ENCODE data around the gene DOCK3.

The DOCK3 gene

GRCh38 chr3:51382076-51382745 lies 707.5 kb downstream of the DOCK3 start:
- no peak overlapping the region for H3K4me3 ChIP-seq (ENCODE audit: low read depth, low read length)
- no peak for TF ChIP-seq CTCF (IDR thresholded peaks at IDR 0.05; ENCODE audit: low read depth, low read length)

- no peak overlapping the region for H3K4me3 ChIP-seq (ENCODE audit: low read depth, low read length)
- no peak for TF ChIP-seq CTCF (IDR thresholded peaks at IDR 0.05; ENCODE audit: low read depth, low read length)
These were observed 708.3 kb downstream of the DOCK3 start for GRCh38 chr3:51382947-51383578.

GRCh38 chr3:51384055-51384725 lies 709.5 kb downstream of the DOCK3 start:
- H3K4me3 ChIP-seq (ENCODE audit: low read depth, low read length) = peak overlapping the region; percentile 78
- TF ChIP-seq CTCF (IDR thresholded peaks at IDR 0.05; ENCODE audit: low read depth, low read length) = no peak

GRCh38 chr3:51384726-51385473 lies 710.2 kb downstream of the DOCK3 start, which contains the start of gene MANF:
TSS of gene MANF (plus strand) at chr3:51385291. CDS start at chr3:51385343, 52 bp downstream.
- H3K4me3 ChIP-seq (ENCODE audit: low read depth, low read length) = peak within 1 kb of the TSS; percentile 78
- no peak for TF ChIP-seq CTCF (IDR thresholded peaks at IDR 0.05; ENCODE audit: low read depth, low read length)

GRCh38 chr3:51385621-51386091 lies 710.9 kb downstream of the DOCK3 start:
- TF ChIP-seq CTCF (IDR thresholded peaks at IDR 0.05; ENCODE audit: low read depth, low read length) = no peak
- peak overlapping the region; percentile 78 for H3K4me3 ChIP-seq (ENCODE audit: low read depth, low read length)

- peak overlapping the region; percentile 78 for H3K4me3 ChIP-seq (ENCODE audit: low read depth, low read length)
These were observed 711.6 kb downstream of the DOCK3 start for GRCh38 chr3:51386159-51386851.

More at GRCh38 chr3:51386159-51386851, 711.6 kb downstream of the DOCK3 start:
- TF ChIP-seq CTCF (IDR thresholded peaks at IDR 0.05; ENCODE audit: low read depth, low read length) = no peak
